Measurements from ENCODE around the gene VN1R5.

Gene VN1R5

DNA sequence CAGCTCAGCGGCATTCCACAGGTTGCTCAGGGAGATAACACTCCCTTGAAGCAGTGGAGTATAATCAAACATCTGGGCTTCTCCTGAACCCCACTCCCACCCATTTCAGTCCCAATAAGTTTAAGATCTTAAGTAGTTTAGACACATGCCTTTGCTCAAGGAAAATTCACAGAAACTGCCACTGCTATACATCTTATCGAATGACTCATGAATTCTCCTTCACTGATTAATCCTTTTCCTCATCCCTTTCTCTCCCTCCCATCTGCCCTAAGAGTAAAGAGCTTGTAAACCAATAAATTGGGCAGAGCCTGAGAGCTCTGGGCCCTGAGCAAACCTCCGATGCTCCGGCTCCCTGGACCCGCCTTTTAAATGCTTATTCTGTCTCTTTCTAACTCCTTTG lies 10.2 kb downstream of the VN1R5 start:
- TF ChIP-seq MAX (IDR thresholded peaks at IDR 0.05; ENCODE audit: low read depth, low read length) (no peak), POLR2A (IDR thresholded peaks at IDR 0.05; ENCODE audit: extremely low read depth, insufficient read length) (no peak), CTCF (IDR thresholded peaks at IDR 0.05; ENCODE audit: low read depth, low read length) (no peak), MYC (IDR thresholded peaks at IDR 0.05; ENCODE audit: low read depth, low read length) (no peak)
- DNase-seq (ENCODE audit: low read depth): no peak
- H3K4me3 ChIP-seq (ENCODE audit: low read depth, low read length): no peak overlapping the region

- H3K4me3 ChIP-seq (ENCODE audit: low read depth, low read length): no peak overlapping the region
- no peak for TF ChIP-seq MYC (IDR thresholded peaks at IDR 0.05; ENCODE audit: low read depth, low read length)
- no peak for TF ChIP-seq CTCF (IDR thresholded peaks at IDR 0.05; ENCODE audit: low read depth, low read length)
- TF ChIP-seq POLR2A (IDR thresholded peaks at IDR 0.05; ENCODE audit: extremely low read depth, insufficient read length): no peak
- no peak for TF ChIP-seq MAX (IDR thresholded peaks at IDR 0.05; ENCODE audit: low read depth, low read length)
- peak; percentile 16 for DNase-seq (ENCODE audit: low read depth)
These were observed 12.6 kb downstream of the VN1R5 start for GRCh38 chr1:247268390-247269045.

- no peak overlapping the region for H3K4me3 ChIP-seq (ENCODE audit: low read depth, low read length)
- no peak for TF ChIP-seq MAX (IDR thresholded peaks at IDR 0.05; ENCODE audit: low read depth, low read length)
- TF ChIP-seq CTCF (IDR thresholded peaks at IDR 0.05; ENCODE audit: low read depth, low read length): no peak
- TF ChIP-seq MYC (IDR thresholded peaks at IDR 0.05; ENCODE audit: low read depth, low read length): no peak
- no peak for TF ChIP-seq POLR2A (IDR thresholded peaks at IDR 0.05; ENCODE audit: extremely low read depth, insufficient read length)
- DNase-seq (ENCODE audit: low read depth): no peak
These were observed 13.3 kb downstream of the VN1R5 start for GRCh38 chr1:247269133-247269532.

DNA sequence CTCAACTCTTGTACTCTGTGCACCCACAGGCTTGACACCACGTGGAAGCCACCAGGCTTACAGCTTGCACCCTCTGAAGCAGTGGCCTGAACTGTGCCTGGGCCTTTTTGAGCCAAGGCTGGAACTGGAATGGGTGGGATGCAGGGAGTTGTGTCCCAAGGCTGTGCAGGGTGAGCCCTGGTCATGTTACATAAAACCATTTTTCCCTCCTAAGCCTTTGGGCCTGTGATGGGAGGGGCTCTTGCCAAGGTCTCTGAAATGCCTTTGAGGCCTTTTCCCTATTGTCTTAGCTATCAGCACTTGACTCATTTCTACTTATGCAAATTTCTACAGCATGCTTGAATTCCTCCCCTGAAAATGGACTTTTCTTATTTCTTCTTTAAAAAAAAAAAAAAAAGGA lies 14.1 kb downstream of the VN1R5 start:
- no peak overlapping the region for H3K4me3 ChIP-seq (ENCODE audit: low read depth, low read length)
- DNase-seq (ENCODE audit: low read depth): no peak
- TF ChIP-seq POLR2A (IDR thresholded peaks at IDR 0.05; ENCODE audit: extremely low read depth, insufficient read length) (no peak), MYC (IDR thresholded peaks at IDR 0.05; ENCODE audit: low read depth, low read length) (no peak), MAX (IDR thresholded peaks at IDR 0.05; ENCODE audit: low read depth, low read length) (no peak), CTCF (IDR thresholded peaks at IDR 0.05; ENCODE audit: low read depth, low read length) (no peak)

GRCh38 chr1:247273013-247273412 lies 17.1 kb downstream of the VN1R5 start:
- DNase-seq (ENCODE audit: low read depth): no peak
- no peak overlapping the region for H3K4me3 ChIP-seq (ENCODE audit: low read depth, low read length)
- TF ChIP-seq MYC (IDR thresholded peaks at IDR 0.05; ENCODE audit: low read depth, low read length): no peak
- no peak for TF ChIP-seq MAX (IDR thresholded peaks at IDR 0.05; ENCODE audit: low read depth, low read length)

- no peak for DNase-seq (ENCODE audit: low read depth)
These were observed 18.9 kb downstream of the VN1R5 start for GRCh38 chr1:247274605-247275256.

More at GRCh38 chr1:247274605-247275256, 18.9 kb downstream of the VN1R5 start:
- no peak overlapping the region for H3K4me3 ChIP-seq (ENCODE audit: low read depth, low read length)
- no peak for TF ChIP-seq CTCF (IDR thresholded peaks at IDR 0.05; ENCODE audit: low read depth, low read length)
- no peak for TF ChIP-seq MYC (IDR thresholded peaks at IDR 0.05; ENCODE audit: low read depth, low read length)
- no peak for TF ChIP-seq MAX (IDR thresholded peaks at IDR 0.05; ENCODE audit: low read depth, low read length)
- TF ChIP-seq POLR2A (IDR thresholded peaks at IDR 0.05; ENCODE audit: extremely low read depth, insufficient read length): no peak
